Left ventricle myocardium superior (tissue), 1 donor: ENCODE data around the gene OIT3. TPM values are rescaled to one million over a fixed set of nuclear protein-coding genes. Genes with fewer than 3 reads are reported as not detected.
A peak's percentile ranks its signal among the peaks of the same experiment; 100 is the strongest.

Experiments
- ATAC-seq: fragments of 200-7000 bp; cut with Tn5 transposase; one replicate; pipeline ENCODE4 v1.9.1; 2020; ENCODE audit warnings: mild to moderate bottlenecking, moderate library complexity
- DNase-seq: peaks from one replicate; pipeline ENCODE4 v3.0.0-alpha.2; 2020
- intact Hi-C: fragments of 100-400 bp; cut with micrococcal nuclease; formaldehyde crosslinking; loops from one replicate; pipeline ENCODE4 v1.11.0; 2022
- long read RNA-seq: library from polyadenylated mRNA; unstranded; transcript quantifications from one replicate; pipeline ENCODE4 v2.0.0, GENCODE V29; 2021
- total RNA-seq: library from RNA; stranded (reverse); fragmentation: NEBNext Ultra II Directional; extraction: Animal tissue kit (Norgen Biotek cat#: 25700); gene quantifications from one replicate; pipeline ENCODE4 v1.2.1, GENCODE V29; 2021
- donor health status: DM: no; HTN: yes; CAD: no; lungs with severe emphysema.

The OIT3 gene
- total RNA-seq, result not detected
- long read RNA-seq, result 0 reads

GRCh38 chr10:72893136-72893798 lies at the start of gene OIT3:
OIT3 (plus strand) TSS chr10:72893739; CDS start chr10:72893799, 60 bp downstream.
- DNase-seq (no peak), ATAC-seq (peak; percentile 61)
- intact Hi-C loops, result no loop called here

- ATAC-seq (no peak), DNase-seq (no peak)
- intact Hi-C loops, result loop anchor here (10.0 kb wide), 1 partner anchor 461 kb away; no protein-coding TSS in a partner anchor
Observed at GRCh38 chr10:72846238-72846637, 47.3 kb upstream of the OIT3 start.

DNA sequence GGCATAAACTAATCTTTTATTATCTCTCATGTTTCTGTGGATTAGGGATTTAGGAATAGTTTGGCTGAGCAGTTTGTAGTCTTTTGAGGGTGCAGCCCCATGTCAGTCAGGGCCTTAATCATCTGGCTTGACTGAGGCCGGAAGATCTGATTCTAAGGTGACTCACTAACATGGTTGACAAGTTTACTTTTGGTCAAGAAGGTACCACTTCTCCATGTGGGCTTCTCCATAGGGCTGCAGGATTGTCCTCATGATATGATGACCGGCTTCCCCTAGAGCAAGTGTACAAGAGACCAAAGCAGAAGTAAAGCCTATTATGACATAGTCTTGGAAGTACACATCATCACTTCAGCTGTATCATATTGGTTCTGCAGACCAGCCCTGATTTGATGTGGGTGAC lies 45.9 kb upstream of the OIT3 start:
- intact Hi-C loops, result loop anchor here (10.0 kb wide), 1 partner anchor 463 kb away; no protein-coding TSS in a partner anchor
- DNase-seq (no peak), ATAC-seq (no peak)

GRCh38 chr10:72850861-72851260 lies 42.7 kb upstream of the OIT3 start:
- ATAC-seq (no peak), DNase-seq (no peak)
- intact Hi-C loops, result no loop called here

DNA sequence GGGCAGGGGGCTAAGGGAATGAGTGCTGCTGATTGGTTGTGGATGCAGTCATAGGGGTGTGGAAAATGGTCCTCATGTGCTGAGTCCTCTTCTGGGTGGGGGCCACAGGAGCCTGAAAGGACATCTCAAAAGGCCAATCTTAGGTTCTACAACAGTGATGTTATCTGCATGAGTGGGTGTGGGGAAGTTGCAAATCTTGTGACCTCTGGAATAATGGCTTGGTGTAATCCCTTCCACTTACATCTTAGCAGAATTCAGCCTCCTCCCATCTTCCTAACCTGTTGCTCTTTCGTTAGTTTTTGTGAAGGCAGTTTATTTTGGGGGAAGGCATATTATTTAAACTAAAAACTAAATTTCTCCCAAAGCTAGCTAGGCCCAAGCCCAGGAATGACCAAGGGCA lies 42.0 kb upstream of the OIT3 start:
- intact Hi-C loops, result no loop called here

DNA sequence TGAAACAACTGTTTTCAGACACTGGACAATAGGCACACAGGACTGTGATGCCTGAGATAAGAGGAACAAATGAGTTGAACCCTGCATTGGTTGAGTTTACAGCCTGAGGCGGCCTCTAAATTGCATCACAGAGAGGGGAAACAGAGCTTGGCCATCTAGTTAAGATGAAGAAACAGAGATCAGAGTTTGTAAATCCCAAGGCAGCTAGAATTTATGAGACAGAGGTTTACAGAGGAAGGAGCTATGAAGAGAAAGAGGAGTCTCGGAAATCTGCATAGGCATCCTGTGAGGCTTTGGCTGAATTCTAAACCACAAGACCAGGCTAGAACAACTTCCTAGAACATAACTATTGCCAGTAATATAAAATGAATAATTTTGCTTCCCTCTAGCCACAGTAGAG lies 41.0 kb upstream of the OIT3 start:
- no peak for DNase-seq
- ATAC-seq, result no peak
- intact Hi-C loops, result no loop called here

More for the DNA sequence above, 42.0 kb upstream of the OIT3 start:
- DNase-seq (no peak), ATAC-seq (no peak)

DNA sequence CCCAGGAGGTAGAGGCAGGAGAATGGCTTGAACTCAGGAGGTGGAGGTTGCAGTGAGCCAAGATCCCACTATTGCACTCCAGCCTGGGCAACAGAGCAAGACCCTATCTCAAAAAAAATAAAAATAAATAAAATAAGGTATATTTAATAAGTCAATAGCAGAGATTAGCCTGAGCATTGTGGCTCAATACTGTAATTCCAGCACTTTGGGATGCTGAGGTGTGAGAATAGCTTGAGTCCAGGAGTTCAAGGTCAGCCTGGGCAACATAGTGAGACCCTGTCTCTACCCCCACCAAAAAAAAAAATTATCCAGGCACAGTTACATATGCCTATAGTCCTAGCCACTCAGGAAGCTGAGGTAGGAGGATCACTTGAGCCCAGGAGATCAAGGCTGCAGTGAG lies 38.4 kb upstream of the OIT3 start:
- ATAC-seq, result no peak

GRCh38 chr10:72855790-72856189 lies 37.7 kb upstream of the OIT3 start:
- ATAC-seq (no peak), DNase-seq (no peak)
- intact Hi-C loops, result no loop called here

More for the DNA sequence above, 38.4 kb upstream of the OIT3 start:
- no peak for DNase-seq
- intact Hi-C loops, result no loop called here

- intact Hi-C loops, result no loop called here
- ATAC-seq (no peak), DNase-seq (no peak)
Observed at GRCh38 chr10:72858067-72858466, 35.5 kb upstream of the OIT3 start.

DNA sequence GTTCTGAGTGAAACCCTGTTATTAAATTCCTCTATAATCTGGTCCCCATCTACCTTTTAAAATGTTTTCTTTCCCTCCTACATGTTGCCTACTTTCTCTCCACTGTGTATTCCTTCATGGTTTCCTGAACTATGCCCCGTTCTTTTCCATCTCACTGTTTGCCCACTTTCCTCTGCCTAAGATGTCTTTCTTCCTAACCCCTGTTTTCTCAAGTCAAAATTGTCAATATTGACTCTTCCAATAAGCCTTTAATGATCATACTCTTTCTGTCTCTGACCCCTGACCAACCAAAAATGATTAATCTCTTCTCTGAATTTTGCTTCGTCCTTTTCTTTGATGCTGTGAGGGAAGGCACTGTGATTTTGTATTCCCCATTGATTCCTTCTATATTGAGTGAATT lies 30.6 kb upstream of the OIT3 start:
- ATAC-seq, result no peak

DNA sequence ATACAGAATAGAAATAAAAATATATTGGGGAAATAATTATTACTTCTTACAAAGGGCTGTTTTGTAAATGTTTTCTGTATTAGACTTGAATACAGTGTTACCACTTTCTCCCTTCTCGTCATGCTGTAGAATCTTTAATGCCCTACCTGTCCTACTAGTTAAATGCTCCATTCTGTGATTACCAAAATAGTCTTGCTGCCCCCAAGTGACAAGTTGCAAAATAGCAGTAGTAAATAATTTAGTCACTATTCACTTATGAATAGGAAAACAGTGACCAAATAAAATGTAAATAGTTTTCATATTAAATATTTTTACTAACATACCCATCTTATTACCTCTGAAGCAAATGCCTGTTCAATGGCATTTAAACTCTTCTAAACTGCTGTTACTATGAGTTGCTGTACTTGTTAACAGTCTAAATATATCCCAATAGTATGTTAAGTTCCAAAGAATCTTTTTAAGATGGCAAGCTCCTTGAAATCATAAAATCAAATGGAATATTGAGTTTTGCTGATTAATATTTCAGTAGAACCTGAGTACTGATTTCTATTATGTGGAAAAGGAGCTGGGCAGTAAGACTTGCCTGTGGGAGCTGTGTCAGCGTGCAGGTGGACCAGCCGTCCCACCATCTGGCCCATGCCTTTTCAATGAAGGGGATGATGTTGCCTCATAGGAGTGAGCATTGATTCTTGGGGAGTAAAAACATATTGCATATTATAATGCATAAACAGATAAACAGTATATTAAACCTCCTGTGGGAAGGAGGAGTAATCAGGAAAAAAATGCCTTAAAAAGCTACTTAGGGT lies 18.1 kb upstream of the OIT3 start:
- ATAC-seq, result no peak
- intact Hi-C loops, result no loop called here
- no peak for DNase-seq

More for the DNA sequence above, 30.6 kb upstream of the OIT3 start:
- intact Hi-C loops, result no loop called here
- no peak for DNase-seq

- DNase-seq (no peak), ATAC-seq (no peak)
- intact Hi-C loops, result no loop called here
Observed at GRCh38 chr10:72879245-72879644, 14.3 kb upstream of the OIT3 start.

- DNase-seq, result no peak
- intact Hi-C loops, result no loop called here
- ATAC-seq, result no peak
Observed at GRCh38 chr10:72881291-72881690, 12.2 kb upstream of the OIT3 start.

DNA sequence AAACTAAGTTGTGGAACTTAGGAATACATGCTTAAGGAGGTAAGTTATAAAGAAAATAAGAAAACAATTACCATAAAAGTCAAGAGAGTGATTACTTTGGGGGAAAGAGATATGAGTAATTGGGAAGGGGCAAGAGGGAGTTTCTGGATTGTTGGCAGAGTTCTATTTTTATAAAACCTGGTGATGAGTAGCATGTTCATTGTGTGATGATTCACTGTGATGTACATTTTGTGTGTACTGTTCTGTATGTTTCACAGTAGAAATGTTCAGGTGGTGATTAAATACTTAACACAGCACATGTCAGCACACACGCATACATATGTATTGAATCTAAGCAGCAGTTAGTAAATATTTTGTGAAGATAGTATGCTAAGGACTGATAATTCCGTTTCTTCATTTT lies 9.7 kb upstream of the OIT3 start:
- intact Hi-C loops, result no loop called here
- ATAC-seq, result no peak
- no peak for DNase-seq

- DNase-seq, result no peak
- no peak for ATAC-seq
- intact Hi-C loops, result no loop called here
Observed at GRCh38 chr10:72885953-72886352, 7.6 kb upstream of the OIT3 start.

DNA sequence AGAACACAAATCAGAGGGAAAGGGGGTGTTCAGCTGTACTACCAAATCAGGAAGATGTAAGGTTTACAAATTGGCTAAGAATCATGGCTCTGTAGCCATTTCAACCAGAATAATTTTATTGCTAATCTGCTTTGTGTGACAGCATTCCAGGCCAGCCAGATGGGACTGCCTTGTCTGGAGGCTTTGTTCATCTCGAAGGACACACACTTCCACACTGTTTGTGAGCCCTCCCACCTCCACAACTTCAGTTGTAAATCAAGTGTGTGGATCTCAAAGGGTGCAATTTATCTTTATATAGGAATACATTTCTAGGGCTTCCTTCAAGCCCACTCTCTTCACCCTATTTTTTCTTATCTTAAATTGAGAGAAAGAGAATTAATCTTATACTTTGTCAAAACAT lies 6.9 kb upstream of the OIT3 start:
- intact Hi-C loops, result no loop called here
- DNase-seq (no peak), ATAC-seq (no peak)

DNA sequence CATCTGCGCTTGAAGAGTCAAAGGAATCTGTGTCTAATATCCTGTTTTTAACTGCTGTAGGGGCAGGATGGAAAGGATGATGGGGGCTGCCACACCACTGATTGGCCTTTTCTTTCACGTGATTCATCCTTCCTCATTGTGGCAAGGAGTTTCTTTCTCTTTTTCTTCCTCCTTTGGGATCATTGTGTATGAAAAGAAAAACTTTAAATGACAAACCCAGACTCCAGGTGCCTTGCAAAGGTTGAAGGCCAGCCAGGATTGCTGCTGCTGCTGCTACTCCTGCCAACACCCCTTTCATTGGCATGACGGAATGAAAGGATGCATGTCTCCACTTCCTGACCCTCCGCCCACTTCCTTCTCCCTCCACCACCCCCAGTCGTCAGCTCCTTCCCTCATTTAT lies 6.5 kb upstream of the OIT3 start:
- intact Hi-C loops, result no loop called here
- ATAC-seq, result no peak
- DNase-seq, result no peak

DNA sequence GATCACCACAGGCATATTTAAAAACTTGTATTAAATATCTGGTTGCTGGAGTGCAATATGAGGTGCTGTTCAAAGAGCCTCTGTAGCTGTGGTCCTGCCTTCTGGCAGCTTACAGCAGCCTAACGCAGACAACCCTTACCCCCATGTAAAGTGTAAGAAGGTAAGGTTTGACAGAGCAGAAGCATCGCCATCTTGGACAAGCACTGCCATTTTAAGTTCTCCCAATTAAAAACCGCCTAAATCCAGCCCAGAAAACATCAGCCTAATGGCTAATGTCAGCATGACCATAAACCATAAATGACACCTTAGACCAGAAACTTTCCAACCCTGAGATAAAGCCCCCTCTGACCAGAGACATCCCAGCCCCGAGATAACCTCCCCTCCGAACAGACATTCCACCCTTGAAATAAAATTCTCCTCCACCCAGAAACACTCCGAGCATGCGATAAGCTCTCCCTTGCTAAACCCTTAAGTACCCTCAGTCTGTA lies 5.3 kb upstream of the OIT3 start:
- intact Hi-C loops, result no loop called here
- ATAC-seq (no peak), DNase-seq (no peak)

GRCh38 chr10:72889391-72889831 lies 4.1 kb upstream of the OIT3 start:
- no peak for DNase-seq
- intact Hi-C loops, result no loop called here
- ATAC-seq, result no peak

- intact Hi-C loops, result no loop called here
- ATAC-seq (no peak), DNase-seq (no peak)
Observed at GRCh38 chr10:72890086-72890485, 3.5 kb upstream of the OIT3 start.
